ENCODE data around the gene CDK19. TPM values are rescaled to one million over a fixed set of nuclear protein-coding genes. Genes with fewer than 3 reads are reported as not detected.

The CDK19 gene
- total and polyA plus RNA-seq, 2 experiments from 2014 or later: 7.7 to 10.1 TPM

DNA sequence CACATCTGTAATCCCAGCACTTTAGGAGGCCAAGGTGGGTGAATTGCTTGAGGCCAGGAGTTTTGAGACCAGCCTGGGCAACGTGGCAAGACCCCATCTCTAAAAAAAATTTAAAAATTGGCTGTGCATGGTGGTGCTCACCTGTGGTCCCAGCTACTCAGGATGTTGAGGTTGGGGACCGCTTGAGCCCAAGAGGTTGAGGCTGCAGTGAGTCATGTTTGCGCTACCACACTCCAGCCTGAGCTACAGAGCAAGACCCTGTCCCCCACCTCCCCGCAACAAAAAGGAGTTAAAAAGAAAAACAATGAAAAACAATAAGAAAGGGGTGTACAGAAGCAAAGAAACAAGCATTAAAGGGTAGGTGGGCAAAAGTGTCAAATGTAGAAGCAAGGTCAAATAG, 57.3 kb downstream of the CDK19 start:
- Histone ChIP-seq H3K27me3 (ENCODE audit: insufficient read depth) (no peaks in the 10 kb centered on the region), H3K4me3 (no peak overlapping the region), H4K20me1 (replicated peaks; ENCODE audit: insufficient read depth) (no peaks in the 10 kb centered on the region; the same call in 1 of the 2 replicates), H3K27ac (ENCODE audit: low read depth) (no peak overlapping the region), H3K36me3 (ENCODE audit: insufficient read depth) (no peaks in the 10 kb centered on the region), H3K79me2 (replicated peaks; ENCODE audit: insufficient read depth) (no peaks in the 10 kb centered on the region; the same call in 1 of the 2 replicates), H3K4me2 (no peak overlapping the region), H3K9me2 (ENCODE audit: insufficient read depth) (no peaks in the 10 kb centered on the region), H3K4me1 (ENCODE audit: insufficient read depth) (no peaks in the 10 kb centered on the region), H2AFZ (no peak overlapping the region), H3F3A (replicated peaks; ENCODE audit: low read depth) (no peaks in the 10 kb centered on the region)
- TF ChIP-seq EZH2 (IDR thresholded peaks at IDR 0.05; ENCODE audit: low read depth, unreplicated experiment) (no peak), STAT1 (IDR thresholded peaks at IDR 0.05; ENCODE audit: unreplicated experiment) (no peak), ZNF331 (CRISPR knock-in tag; IDR thresholded peaks at IDR 0.05; ENCODE audit: low read depth) (no peak)
- TF ChIP-seq, protein P1, sequence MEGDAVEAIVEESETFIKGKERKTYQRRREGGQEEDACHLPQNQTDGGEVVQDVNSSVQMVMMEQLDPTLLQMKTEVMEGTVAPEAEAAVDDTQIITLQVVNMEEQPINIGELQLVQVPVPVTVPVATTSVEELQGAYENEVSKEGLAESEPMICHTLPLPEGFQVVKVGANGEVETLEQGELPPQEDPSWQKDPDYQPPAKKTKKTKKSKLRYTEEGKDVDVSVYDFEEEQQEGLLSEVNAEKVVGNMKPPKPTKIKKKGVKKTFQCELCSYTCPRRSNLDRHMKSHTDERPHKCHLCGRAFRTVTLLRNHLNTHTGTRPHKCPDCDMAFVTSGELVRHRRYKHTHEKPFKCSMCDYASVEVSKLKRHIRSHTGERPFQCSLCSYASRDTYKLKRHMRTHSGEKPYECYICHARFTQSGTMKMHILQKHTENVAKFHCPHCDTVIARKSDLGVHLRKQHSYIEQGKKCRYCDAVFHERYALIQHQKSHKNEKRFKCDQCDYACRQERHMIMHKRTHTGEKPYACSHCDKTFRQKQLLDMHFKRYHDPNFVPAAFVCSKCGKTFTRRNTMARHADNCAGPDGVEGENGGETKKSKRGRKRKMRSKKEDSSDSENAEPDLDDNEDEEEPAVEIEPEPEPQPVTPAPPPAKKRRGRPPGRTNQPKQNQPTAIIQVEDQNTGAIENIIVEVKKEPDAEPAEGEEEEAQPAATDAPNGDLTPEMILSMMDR (conservative IDR thresholded peaks at IDR 0.05; ENCODE audit: low read depth in 2 of 2): no peak
- TF ChIP-seq, protein P2, sequence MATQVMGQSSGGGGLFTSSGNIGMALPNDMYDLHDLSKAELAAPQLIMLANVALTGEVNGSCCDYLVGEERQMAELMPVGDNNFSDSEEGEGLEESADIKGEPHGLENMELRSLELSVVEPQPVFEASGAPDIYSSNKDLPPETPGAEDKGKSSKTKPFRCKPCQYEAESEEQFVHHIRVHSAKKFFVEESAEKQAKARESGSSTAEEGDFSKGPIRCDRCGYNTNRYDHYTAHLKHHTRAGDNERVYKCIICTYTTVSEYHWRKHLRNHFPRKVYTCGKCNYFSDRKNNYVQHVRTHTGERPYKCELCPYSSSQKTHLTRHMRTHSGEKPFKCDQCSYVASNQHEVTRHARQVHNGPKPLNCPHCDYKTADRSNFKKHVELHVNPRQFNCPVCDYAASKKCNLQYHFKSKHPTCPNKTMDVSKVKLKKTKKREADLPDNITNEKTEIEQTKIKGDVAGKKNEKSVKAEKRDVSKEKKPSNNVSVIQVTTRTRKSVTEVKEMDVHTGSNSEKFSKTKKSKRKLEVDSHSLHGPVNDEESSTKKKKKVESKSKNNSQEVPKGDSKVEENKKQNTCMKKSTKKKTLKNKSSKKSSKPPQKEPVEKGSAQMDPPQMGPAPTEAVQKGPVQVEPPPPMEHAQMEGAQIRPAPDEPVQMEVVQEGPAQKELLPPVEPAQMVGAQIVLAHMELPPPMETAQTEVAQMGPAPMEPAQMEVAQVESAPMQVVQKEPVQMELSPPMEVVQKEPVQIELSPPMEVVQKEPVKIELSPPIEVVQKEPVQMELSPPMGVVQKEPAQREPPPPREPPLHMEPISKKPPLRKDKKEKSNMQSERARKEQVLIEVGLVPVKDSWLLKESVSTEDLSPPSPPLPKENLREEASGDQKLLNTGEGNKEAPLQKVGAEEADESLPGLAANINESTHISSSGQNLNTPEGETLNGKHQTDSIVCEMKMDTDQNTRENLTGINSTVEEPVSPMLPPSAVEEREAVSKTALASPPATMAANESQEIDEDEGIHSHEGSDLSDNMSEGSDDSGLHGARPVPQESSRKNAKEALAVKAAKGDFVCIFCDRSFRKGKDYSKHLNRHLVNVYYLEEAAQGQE (IDR thresholded peaks at IDR 0.05; ENCODE audit: unreplicated experiment): no peak
- Mint-ChIP-seq H3K4me3 (no peak overlapping the region), H3K9me3 (no peaks in the 10 kb centered on the region), H3K27me3 (ENCODE audit: insufficient read depth, low read depth, poor library complexity) (no peaks in the 10 kb centered on the region), H3K4me1 (no peaks in the 10 kb centered on the region), H3K36me3 (ENCODE audit: low read depth) (no peaks in the 10 kb centered on the region), H3K27ac (no peak overlapping the region)
- no peak for ATAC-seq
- DNase-seq (ENCODE audit: low spot score): no peak

DNA sequence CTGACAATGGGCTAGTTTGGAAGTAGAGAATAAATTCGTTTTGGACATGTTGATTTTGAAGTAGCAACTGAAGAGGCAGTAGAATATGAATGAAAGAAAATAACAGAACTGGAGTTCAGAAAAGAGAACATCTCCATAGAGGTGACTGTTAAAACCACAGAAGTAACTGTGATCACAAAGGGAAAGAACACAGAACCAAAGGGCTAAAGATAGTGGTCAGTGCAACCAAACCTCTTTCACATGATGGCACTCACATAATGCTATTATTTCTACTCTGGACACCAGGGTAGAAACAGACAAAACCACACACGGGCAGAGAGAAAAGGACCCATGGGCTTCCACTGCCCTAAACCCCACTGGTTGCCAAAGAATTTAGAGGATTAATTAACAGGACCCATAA, 58.5 kb downstream of the CDK19 start:
- ATAC-seq: no peak
- no peaks in the 10 kb centered on the region for H3K4me1 ChIP-seq (ENCODE audit: insufficient read depth)
- Mint-ChIP-seq H3K36me3 (ENCODE audit: low read depth) (no peaks in the 10 kb centered on the region), H3K9me3 (no peaks in the 10 kb centered on the region), H3K4me3 (no peak overlapping the region), H3K4me1 (no peaks in the 10 kb centered on the region), H3K27ac (no peak overlapping the region), H3K27me3 (ENCODE audit: insufficient read depth, low read depth, poor library complexity) (no peaks in the 10 kb centered on the region)
- H3K4me3 ChIP-seq: no peak overlapping the region
- no peaks in the 10 kb centered on the region; the same call in 1 of the 2 replicates for H4K20me1 ChIP-seq (replicated peaks; ENCODE audit: insufficient read depth)
- no peak for DNase-seq (ENCODE audit: low spot score)
- no peaks in the 10 kb centered on the region for H3F3A ChIP-seq (replicated peaks; ENCODE audit: low read depth)
- no peaks in the 10 kb centered on the region for H3K36me3 ChIP-seq (ENCODE audit: insufficient read depth)
- H3K27me3 ChIP-seq (ENCODE audit: insufficient read depth): no peaks in the 10 kb centered on the region
- no peaks in the 10 kb centered on the region; the same call in 1 of the 2 replicates for H3K79me2 ChIP-seq (replicated peaks; ENCODE audit: insufficient read depth)
- H3K27ac ChIP-seq (ENCODE audit: low read depth): no peak overlapping the region
- no peak overlapping the region for H2AFZ ChIP-seq
- H3K4me2 ChIP-seq: no peak overlapping the region
- H3K9me2 ChIP-seq (ENCODE audit: insufficient read depth): no peaks in the 10 kb centered on the region
- TF ChIP-seq POLR2AphosphoS5 (IDR thresholded peaks at IDR 0.05; ENCODE audit: low read depth) (no peak), EZH2 (IDR thresholded peaks at IDR 0.05; ENCODE audit: low read depth, unreplicated experiment) (no peak)
- TF ChIP-seq, protein P2 (IDR thresholded peaks at IDR 0.05; ENCODE audit: unreplicated experiment): no peak
